ENCODE results near the gene PRDX6. TPM values are rescaled to one million over a fixed set of nuclear protein-coding genes. Genes with fewer than 3 reads are reported as not detected.
"Not testable (repeated sequence)": the region's sequence is repeated elsewhere in the genome, so short reads cannot be mapped to it uniquely, and the experiment has no call there.

PRDX6 gene
- total and polyA plus RNA-seq, 5 donors from 2014 or later: 75.6 to 166 (median 138) TPM

DNA sequence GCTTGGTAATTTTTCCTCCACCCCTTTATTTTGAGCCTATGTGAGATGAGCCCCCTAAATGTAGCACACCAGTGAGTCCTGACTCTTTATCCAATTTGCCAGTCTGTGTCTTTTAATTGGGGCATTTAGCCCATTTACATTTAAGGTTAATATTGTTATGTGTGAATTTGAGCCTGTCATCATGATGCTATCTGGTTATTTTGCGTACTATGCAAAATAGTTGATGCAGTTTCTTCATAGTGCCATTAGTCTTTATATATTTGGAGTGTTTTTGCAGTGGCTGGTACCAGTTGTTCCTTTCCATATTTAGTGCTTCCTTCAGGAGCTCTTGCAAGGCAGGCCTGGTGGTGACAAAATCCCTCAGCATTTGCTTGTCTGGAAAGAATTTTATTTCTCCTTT lies 37.4 kb downstream of the PRDX6 start:
- not testable (repeated sequence) for H3K4me3 Mint-ChIP-seq; H3K36me3 ChIP-seq (ENCODE audit: control insufficient read depth, insufficient read depth, low read length); H3K4me3 ChIP-seq (ENCODE audit: low read depth, low read length); H3K9me3 Mint-ChIP-seq; H3K9me3 ChIP-seq (ENCODE audit: control insufficient read depth in 2 of 2, low read length in 2 of 2); H3K27me3 ChIP-seq (ENCODE audit: control insufficient read depth, insufficient read depth, low read length); H3K27ac Mint-ChIP-seq; ATAC-seq (ENCODE audit: low read depth in 2 of 2); H3K27ac ChIP-seq (ENCODE audit: insufficient read depth, low read length, poor library complexity, severe bottlenecking); DNase-seq; H3K36me3 Mint-ChIP-seq; H3K4me1 ChIP-seq (ENCODE audit: control insufficient read depth, insufficient read depth, low read length, poor library complexity, severe bottlenecking)
- peaks cover 0 to 12% (median 3%) of the 10 kb centered on the region in 4 donors for H3K4me1 Mint-ChIP-seq
- H3K27me3 Mint-ChIP-seq: peaks cover 46% of the 10 kb centered on the region

DNA sequence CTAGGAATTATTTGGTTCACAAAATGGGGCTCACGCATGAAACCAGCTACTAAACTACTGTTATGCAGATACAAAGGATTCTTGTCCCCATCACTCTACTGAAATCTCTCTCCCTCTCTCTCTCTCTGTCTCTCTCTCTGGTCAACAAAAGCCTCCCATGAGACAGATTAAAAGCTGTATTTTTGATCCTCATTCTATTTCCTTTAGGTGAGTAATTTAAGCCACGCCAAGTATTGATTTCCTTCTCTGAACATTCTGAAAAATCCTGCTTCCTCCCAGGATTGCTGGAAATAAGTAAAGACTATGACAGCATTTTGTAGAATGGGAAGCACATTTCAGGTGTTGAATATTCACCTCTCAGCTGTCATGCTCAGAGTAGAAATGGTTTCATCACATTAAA lies 43.7 kb downstream of the PRDX6 start:
- no peak overlapping the region for H3K4me3 Mint-ChIP-seq
- H3K36me3 Mint-ChIP-seq: no peaks in the 10 kb centered on the region
- no peak for ATAC-seq (ENCODE audit: low read depth in 2 of 2)
- Histone ChIP-seq H3K9me3 (ENCODE audit: control insufficient read depth in 2 of 2, low read length in 2 of 2) (no peaks in the 10 kb centered on the region), H3K4me3 (ENCODE audit: low read depth, low read length) (no peak overlapping the region), H3K36me3 (ENCODE audit: control insufficient read depth, insufficient read depth, low read length) (no peaks in the 10 kb centered on the region), H3K27ac (ENCODE audit: insufficient read depth, low read length, poor library complexity, severe bottlenecking) (no peak overlapping the region), H3K27me3 (ENCODE audit: control insufficient read depth, insufficient read depth, low read length) (peaks cover 2% of the 10 kb centered on the region), H3K4me1 (ENCODE audit: control insufficient read depth, insufficient read depth, low read length, poor library complexity, severe bottlenecking) (peaks cover 7% of the 10 kb centered on the region)
- H3K4me1 Mint-ChIP-seq: peaks cover 0 to 7% (median 3%) of the 10 kb centered on the region in 4 donors
- peaks cover 0 to 2% (median 0%) of the 10 kb centered on the region in 7 donors for H3K9me3 Mint-ChIP-seq
- no peak overlapping the region for H3K27ac Mint-ChIP-seq
- no peak for DNase-seq
- peaks cover 29% of the 10 kb centered on the region for H3K27me3 Mint-ChIP-seq

DNA sequence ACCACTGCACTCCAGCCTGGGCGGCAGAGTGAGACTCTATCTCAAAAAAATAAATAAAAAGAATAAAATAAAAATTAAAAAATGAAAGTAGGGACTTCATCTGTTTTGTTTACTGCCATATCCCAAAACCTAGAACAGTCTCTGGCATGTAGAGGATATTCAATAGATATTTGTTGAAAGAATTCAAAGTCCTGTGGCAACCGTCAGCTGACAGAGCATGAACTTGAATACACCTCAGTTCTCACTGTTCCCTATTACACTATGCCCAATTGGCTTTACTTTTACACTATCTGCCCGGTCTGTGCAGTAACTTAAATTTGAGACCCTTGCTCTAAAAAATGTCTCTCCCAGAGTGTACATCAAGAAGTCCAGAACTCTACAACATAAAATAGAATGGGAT lies 46.2 kb downstream of the PRDX6 start:
- Histone ChIP-seq H3K27ac (ENCODE audit: insufficient read depth, low read length, poor library complexity, severe bottlenecking) (no peak overlapping the region), H3K9me3 (ENCODE audit: control insufficient read depth in 2 of 2, low read length in 2 of 2) (no peaks in the 10 kb centered on the region), H3K27me3 (ENCODE audit: control insufficient read depth, insufficient read depth, low read length) (no peaks in the 10 kb centered on the region), H3K36me3 (ENCODE audit: control insufficient read depth, insufficient read depth, low read length) (no peaks in the 10 kb centered on the region), H3K4me3 (ENCODE audit: low read depth, low read length) (no peak overlapping the region), H3K4me1 (ENCODE audit: control insufficient read depth, insufficient read depth, low read length, poor library complexity, severe bottlenecking) (peaks cover 5% of the 10 kb centered on the region)
- peaks cover 1 to 16% (median 5%) of the 10 kb centered on the region in 4 donors for H3K4me1 Mint-ChIP-seq
- DNase-seq (no peak), ATAC-seq (ENCODE audit: low read depth in 2 of 2) (no peak)
- H3K27ac Mint-ChIP-seq: no peak overlapping the region
- no peaks in the 10 kb centered on the region for H3K36me3 Mint-ChIP-seq
- peaks cover 17% of the 10 kb centered on the region for H3K27me3 Mint-ChIP-seq
- no peak overlapping the region for H3K4me3 Mint-ChIP-seq
- no peaks in the 10 kb centered on the region for H3K9me3 Mint-ChIP-seq

DNA sequence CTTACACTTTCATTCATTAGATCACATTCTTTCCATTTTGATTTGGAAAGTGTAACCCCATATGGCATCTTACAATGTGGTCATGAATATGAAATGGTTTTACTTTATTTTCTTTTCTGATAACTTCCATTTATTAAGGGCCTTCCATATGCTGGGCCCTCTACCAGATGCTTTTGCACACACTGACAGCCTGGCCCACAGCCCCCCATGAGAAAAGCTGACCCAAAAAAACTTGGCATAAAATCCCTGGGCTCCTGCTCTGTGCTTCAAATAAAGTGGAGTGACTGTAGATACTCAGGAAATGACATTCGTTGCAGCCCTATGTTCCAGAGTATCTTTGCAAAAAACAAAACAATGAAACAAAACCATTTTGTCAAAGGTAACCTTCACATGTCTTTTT lies 48.8 kb downstream of the PRDX6 start:
- H3K9me3 Mint-ChIP-seq: no peaks in the 10 kb centered on the region

DNA sequence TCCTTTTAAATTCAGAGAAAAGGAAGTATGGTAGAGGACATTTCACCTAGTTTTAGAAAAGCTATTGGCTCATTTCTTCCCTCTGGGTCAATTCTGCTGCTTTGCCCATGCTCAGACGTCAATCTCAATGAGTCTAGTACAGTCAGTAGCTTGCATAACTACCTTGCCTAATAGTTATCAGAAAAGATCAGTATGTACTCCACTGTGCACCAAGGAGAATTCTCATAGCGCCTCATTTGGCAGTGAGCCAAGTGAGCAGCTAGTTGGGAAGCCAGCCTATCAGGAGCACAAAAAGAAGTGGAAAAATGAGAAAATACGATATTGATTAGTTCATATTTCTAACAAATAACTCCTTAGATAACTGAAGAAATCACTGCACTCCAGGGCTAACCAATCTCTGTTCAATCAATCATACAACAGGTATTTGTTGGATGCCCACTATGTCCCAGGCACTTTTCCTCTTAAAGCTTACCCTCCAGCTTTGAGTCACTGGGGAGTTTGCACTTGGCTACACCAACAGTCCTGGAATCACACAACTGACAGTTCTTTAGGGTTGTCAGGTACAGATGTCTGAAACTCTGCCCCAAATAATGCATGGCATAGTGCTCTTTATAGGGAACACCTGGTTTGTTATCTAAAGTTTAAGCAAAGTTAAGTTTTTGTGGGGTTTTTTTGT lies 50.2 kb downstream of the PRDX6 start:
- no peak for ATAC-seq (ENCODE audit: low read depth in 2 of 2)
- no peak overlapping the region for H3K27ac Mint-ChIP-seq
- no peaks in the 10 kb centered on the region for H3K36me3 Mint-ChIP-seq
- H3K4me1 Mint-ChIP-seq: peaks cover 9 to 38% (median 13%) of the 10 kb centered on the region in 4 donors
- H3K27me3 ChIP-seq (ENCODE audit: control insufficient read depth, insufficient read depth, low read length): no peaks in the 10 kb centered on the region
- no peaks in the 10 kb centered on the region for H3K9me3 ChIP-seq (ENCODE audit: control insufficient read depth in 2 of 2, low read length in 2 of 2)
- DNase-seq: no peak
- H3K36me3 ChIP-seq (ENCODE audit: control insufficient read depth, insufficient read depth, low read length): no peaks in the 10 kb centered on the region
- peaks cover 11% of the 10 kb centered on the region for H3K27me3 Mint-ChIP-seq
- no peak overlapping the region for H3K27ac ChIP-seq (ENCODE audit: insufficient read depth, low read length, poor library complexity, severe bottlenecking)
- H3K4me1 ChIP-seq (ENCODE audit: control insufficient read depth, insufficient read depth, low read length, poor library complexity, severe bottlenecking): peaks cover 9% of the 10 kb centered on the region
- no peak overlapping the region for H3K4me3 Mint-ChIP-seq
- no peak overlapping the region for H3K4me3 ChIP-seq (ENCODE audit: low read depth, low read length)
- no peaks in the 10 kb centered on the region for H3K9me3 Mint-ChIP-seq

More for the DNA sequence above, 48.8 kb downstream of the PRDX6 start:
- no peak for DNase-seq
- no peaks in the 10 kb centered on the region for H3K9me3 ChIP-seq (ENCODE audit: control insufficient read depth in 2 of 2, low read length in 2 of 2)
- H3K36me3 ChIP-seq (ENCODE audit: control insufficient read depth, insufficient read depth, low read length): no peaks in the 10 kb centered on the region
- H3K4me1 ChIP-seq (ENCODE audit: control insufficient read depth, insufficient read depth, low read length, poor library complexity, severe bottlenecking): peaks cover 9% of the 10 kb centered on the region
- Mint-ChIP-seq H3K4me1 (peaks cover 4 to 32% (median 9%) of the 10 kb centered on the region in 4 donors), H3K4me3 (no peak overlapping the region), H3K36me3 (no peaks in the 10 kb centered on the region), H3K27ac (no peak overlapping the region), H3K27me3 (peaks cover 11% of the 10 kb centered on the region)
- H3K27ac ChIP-seq (ENCODE audit: insufficient read depth, low read length, poor library complexity, severe bottlenecking): no peak overlapping the region
- no peak overlapping the region for H3K4me3 ChIP-seq (ENCODE audit: low read depth, low read length)
- H3K27me3 ChIP-seq (ENCODE audit: control insufficient read depth, insufficient read depth, low read length): no peaks in the 10 kb centered on the region
- no peak for ATAC-seq (ENCODE audit: low read depth in 2 of 2)

DNA sequence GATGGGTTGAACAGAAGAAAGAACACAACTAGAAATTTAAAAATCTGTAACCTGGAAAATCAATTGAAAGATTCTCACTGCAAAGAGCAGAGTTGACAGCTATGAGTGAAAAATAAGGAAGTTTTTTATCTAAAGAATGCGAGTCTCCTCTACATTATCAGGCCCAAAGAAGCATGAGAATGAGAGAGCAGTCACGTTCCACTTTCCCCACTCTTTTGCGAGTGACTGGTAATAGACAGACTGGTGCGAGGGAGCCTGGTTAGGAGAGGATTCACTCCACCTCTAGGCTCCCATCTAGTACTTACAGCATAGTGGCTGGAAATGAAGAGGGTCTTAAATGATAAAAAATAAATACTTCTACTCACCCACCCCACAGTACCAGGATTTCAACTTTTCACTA lies 52.0 kb downstream of the PRDX6 start:
- H3K4me1 ChIP-seq (ENCODE audit: control insufficient read depth, insufficient read depth, low read length, poor library complexity, severe bottlenecking): peaks cover 9% of the 10 kb centered on the region
- H3K27ac ChIP-seq (ENCODE audit: insufficient read depth, low read length, poor library complexity, severe bottlenecking): no peak overlapping the region
- Mint-ChIP-seq H3K4me3 (no peak overlapping the region), H3K9me3 (no peaks in the 10 kb centered on the region), H3K27me3 (peaks cover 11% of the 10 kb centered on the region), H3K36me3 (no peaks in the 10 kb centered on the region), H3K27ac (peak overlapping the region; percentile 1 to 81 (median 79)), H3K4me1 (peaks cover 11 to 45% (median 16%) of the 10 kb centered on the region in 4 donors)
- no peaks in the 10 kb centered on the region for H3K36me3 ChIP-seq (ENCODE audit: control insufficient read depth, insufficient read depth, low read length)
- H3K27me3 ChIP-seq (ENCODE audit: control insufficient read depth, insufficient read depth, low read length): no peaks in the 10 kb centered on the region
- DNase-seq (no peak), ATAC-seq (ENCODE audit: low read depth in 2 of 2) (no peak)
- H3K9me3 ChIP-seq (ENCODE audit: control insufficient read depth in 2 of 2, low read length in 2 of 2): no peaks in the 10 kb centered on the region
- no peak overlapping the region for H3K4me3 ChIP-seq (ENCODE audit: low read depth, low read length)

DNA sequence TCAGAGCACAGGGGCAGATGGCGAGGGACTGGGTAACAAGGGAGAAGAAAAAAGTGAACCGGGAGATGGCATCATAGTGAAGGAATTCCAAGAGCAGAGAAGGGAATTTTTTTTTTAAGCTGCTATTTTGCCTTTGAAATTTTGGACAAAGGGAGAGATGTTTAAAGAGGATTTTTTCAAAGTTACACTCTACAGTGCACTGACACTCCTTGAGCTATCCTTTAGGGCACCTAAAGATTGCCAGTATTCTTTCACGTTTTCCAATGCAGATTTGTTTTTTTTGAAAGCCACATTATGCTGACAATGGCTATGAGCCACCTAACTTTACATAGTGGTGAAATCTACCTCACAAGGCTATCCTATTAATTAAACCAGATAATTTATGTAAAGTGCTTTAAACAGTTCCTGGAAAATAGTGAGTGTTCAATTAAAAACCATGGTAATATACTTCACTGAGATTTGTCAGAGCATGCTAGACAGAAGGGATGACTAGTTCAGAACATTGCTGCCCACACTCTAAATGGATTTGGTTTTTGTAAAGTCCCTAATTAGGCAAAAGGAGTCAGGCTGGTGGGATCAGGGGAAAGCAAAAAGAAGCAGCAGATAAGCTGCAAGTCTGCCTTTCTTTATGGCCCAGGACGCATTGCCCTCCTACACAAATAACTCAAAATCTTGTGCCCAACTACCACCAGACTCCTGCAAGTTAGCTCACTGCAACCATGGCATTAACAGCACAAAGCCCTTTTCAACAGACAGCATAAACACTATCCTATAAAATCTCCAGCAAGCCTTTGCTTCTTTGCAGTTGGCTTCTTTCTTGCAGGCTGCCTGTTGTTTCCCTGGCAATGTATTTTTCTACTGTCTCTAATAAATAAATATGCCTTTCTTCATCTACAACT lies 53.9 kb downstream of the PRDX6 start:
- DNase-seq (no peak), ATAC-seq (ENCODE audit: low read depth in 2 of 2) (no peak)
- Histone ChIP-seq H3K4me3 (ENCODE audit: low read depth, low read length) (no peak overlapping the region), H3K27ac (ENCODE audit: insufficient read depth, low read length, poor library complexity, severe bottlenecking) (no peak overlapping the region), H3K9me3 (ENCODE audit: control insufficient read depth in 2 of 2, low read length in 2 of 2) (no peaks in the 10 kb centered on the region), H3K36me3 (ENCODE audit: control insufficient read depth, insufficient read depth, low read length) (no peaks in the 10 kb centered on the region), H3K4me1 (ENCODE audit: control insufficient read depth, insufficient read depth, low read length, poor library complexity, severe bottlenecking) (peaks cover 9% of the 10 kb centered on the region), H3K27me3 (ENCODE audit: control insufficient read depth, insufficient read depth, low read length) (no peaks in the 10 kb centered on the region)
- no peaks in the 10 kb centered on the region for H3K36me3 Mint-ChIP-seq
- H3K27ac Mint-ChIP-seq: no peak overlapping the region
- no peaks in the 10 kb centered on the region for H3K9me3 Mint-ChIP-seq
- H3K27me3 Mint-ChIP-seq: peaks cover 11% of the 10 kb centered on the region
- peaks cover 11 to 44% (median 16%) of the 10 kb centered on the region in 4 donors for H3K4me1 Mint-ChIP-seq
- no peak overlapping the region for H3K4me3 Mint-ChIP-seq
